ENCODE results near the gene SLC10A4. TPM values are rescaled to one million over a fixed set of nuclear protein-coding genes. Genes with fewer than 3 reads are reported as not detected.

The SLC10A4 gene
- total and polyA plus RNA-seq, 2 experiments from 2014 or later = 2.3 to 4.3 TPM

DNA sequence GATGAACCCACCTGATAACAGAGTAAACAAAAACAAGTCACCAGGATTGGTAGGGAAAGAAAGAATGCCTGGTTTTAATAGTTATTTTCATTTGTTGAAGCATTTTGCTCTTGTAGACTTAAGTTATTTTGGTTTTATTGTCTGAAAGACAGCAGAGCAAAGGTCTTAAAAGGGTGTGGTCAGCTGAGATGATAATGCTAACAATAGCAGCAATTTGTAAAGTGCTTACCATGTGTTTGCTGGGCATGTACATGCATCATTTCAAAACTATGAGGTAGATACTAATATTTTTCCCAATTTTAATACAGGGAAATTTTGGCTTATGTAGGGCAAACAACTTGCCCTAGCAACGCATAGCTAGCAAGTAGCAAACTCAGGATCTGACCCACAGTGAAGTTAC lies 46.8 kb upstream of the SLC10A4 start (continued):
- TF ChIP-seq ZNF462 (CRISPR knock-in tag; IDR thresholded peaks at IDR 0.05) = no peak

DNA sequence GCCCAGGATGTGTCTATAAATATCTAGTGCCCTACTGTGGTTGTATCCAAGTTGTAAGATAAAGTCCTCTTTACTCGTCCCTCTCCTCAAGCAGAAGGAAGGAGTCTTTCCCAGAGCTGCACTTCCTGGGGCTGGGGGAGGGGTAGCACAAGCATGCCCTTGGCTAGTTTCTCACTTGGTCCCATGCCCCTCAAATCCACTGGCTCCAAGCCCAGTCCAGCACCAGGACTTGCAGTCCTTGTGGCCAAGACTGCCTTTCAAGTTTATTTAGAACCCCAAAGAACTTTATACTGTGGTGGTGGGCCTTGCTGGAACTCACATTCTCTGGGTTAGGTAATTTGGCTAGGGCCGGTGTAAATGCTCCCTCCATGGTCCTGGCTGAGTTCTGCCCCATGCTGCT lies 43.2 kb upstream of the SLC10A4 start:
- peak; percentile 36; the same call in 1 of the 3 replicates for ATAC-seq
- Histone ChIP-seq H3K4me3 (no peak overlapping the region), H3K4me2 (no peak overlapping the region), H2AFZ (peak overlapping the region; percentile 91; the same call in 1 of the 2 replicates), H3K79me2 (replicated peaks; ENCODE audit: insufficient read depth) (no peaks in the 10 kb centered on the region), H3K36me3 (ENCODE audit: insufficient read depth) (no peaks in the 10 kb centered on the region), H3K4me1 (ENCODE audit: insufficient read depth) (peaks cover 3% of the 10 kb centered on the region; the same call in 1 of the 2 replicates), H4K20me1 (replicated peaks; ENCODE audit: insufficient read depth) (no peaks in the 10 kb centered on the region), H3F3A (replicated peaks; ENCODE audit: low read depth) (no peaks in the 10 kb centered on the region), H3K27ac (ENCODE audit: low read depth) (no peak overlapping the region), H3K9me2 (ENCODE audit: insufficient read depth) (peaks cover 9% of the 10 kb centered on the region; the same call in 1 of the 2 replicates), H3K27me3 (ENCODE audit: insufficient read depth) (no peaks in the 10 kb centered on the region)
- Mint-ChIP-seq H3K36me3 (ENCODE audit: low read depth) (no peaks in the 10 kb centered on the region), H3K27me3 (ENCODE audit: insufficient read depth, low read depth, poor library complexity) (no peaks in the 10 kb centered on the region), H3K4me1 (peaks cover 9% of the 10 kb centered on the region; the same call in 2 of the 3 replicates), H3K9me3 (no peaks in the 10 kb centered on the region), H3K4me3 (no peak overlapping the region), H3K27ac (0 out of 2 replicates have a peak overlapping the region, but pooled peaks have one; percentile 13)
- DNase-seq (ENCODE audit: low spot score) = no peak
- TF ChIP-seq ZNF331 (CRISPR knock-in tag; IDR thresholded peaks at IDR 0.05; ENCODE audit: low read depth) (no peak), ETS1 (IDR thresholded peaks at IDR 0.05) (no peak), CTCF (conservative IDR thresholded peaks at IDR 0.05; ENCODE audit: low read depth in 2 of 2) (no peak), NANOG (IDR thresholded peaks at IDR 0.05; ENCODE audit: borderline replicate concordance) (no peak), ZNF462 (CRISPR knock-in tag; IDR thresholded peaks at IDR 0.05) (no peak), JUNB (IDR thresholded peaks at IDR 0.05; ENCODE audit: unreplicated experiment) (no peak)

All from GM23338 (cell line).